PC-3 (cell line): ENCODE data around the gene PSORS1C1. TPM values are rescaled to one million over a fixed set of nuclear protein-coding genes. Genes with fewer than 3 reads are reported as not detected.

ENCODE experiments used
- ATAC-seq: fragments of 200-7000 bp; cut with Tn5 transposase; 2 replicates; pipeline ENCODE4 v1.9.1; 2020; ENCODE audit warnings: mild to moderate bottlenecking, moderate library complexity
- BruUV-seq: library from RNA; stranded (reverse); fragments of 400-500 nt; replicated peaks from 2 replicates; lab custom pipeline; 2021; lab: Mats Ljungman, UMichigan
- CTCF ChIA-PET: fragments of 300-600 bp; sonication (Branson Sonifier 250); formaldehyde crosslinking; loops from one replicate; lab custom pipeline; 2022; ENCODE audit warnings: antibody characterized with exemption; lab: Charles Lee
- POLR2A ChIA-PET: fragments of 300-600 bp; sonication (Branson Sonifier 250); formaldehyde crosslinking; loops from one replicate; lab custom pipeline; 2022; ENCODE audit warnings: antibody characterized with exemption; ENCODE audit not compliant: unreplicated experiment; lab: Charles Lee
- DNase-seq: peaks from one replicate; pipeline ENCODE4 v3.0.0-alpha.2; 2015
- H2AFZ ChIP-seq: fragments of 300-600 bp; sonication (generic); 2 replicates; pipeline ENCODE4 v1.6.0; 2016; ENCODE audit warnings: antibody characterized with exemption, low read length
- H3F3A ChIP-seq: fragments of 300-600 bp; sonication (generic); one replicate; pipeline ENCODE4 v1.6.0; 2017; ENCODE audit warnings: antibody characterized with exemption, low read length, control low read depth, mild to moderate bottlenecking; ENCODE audit not compliant: unreplicated experiment
- H3K27ac ChIP-seq: fragments of 300-600 bp; sonication (generic); 2 replicates; pipeline ENCODE4 v1.5.1; 2016; ENCODE audit warnings: mild to moderate bottlenecking, low read length
- H3K27me3 ChIP-seq: fragments of 300-600 bp; sonication (generic); 2 replicates; pipeline ENCODE4 v1.6.1; 2016; ENCODE audit warnings: low read length, mixed read lengths
- H3K36me3 ChIP-seq: fragments of 300-600 bp; sonication (generic); 2 replicates; pipeline ENCODE4 v1.6.1; 2016; ENCODE audit warnings: low read depth, mixed run types, low read length, mixed read lengths
- H3K4me1 ChIP-seq: fragments of 300-600 bp; sonication (generic); 2 replicates; pipeline ENCODE4 v1.5.1; 2016; ENCODE audit warnings: low read length; ENCODE audit not compliant: insufficient read depth
- H3K4me2 ChIP-seq: fragments of 300-600 bp; sonication (generic); 2 replicates; pipeline ENCODE4 v1.6.0; 2016; ENCODE audit warnings: low read length
- H3K4me3 ChIP-seq: fragments of 300-600 bp; sonication (generic); 2 replicates; pipeline ENCODE4 v1.5.1; 2016; ENCODE audit warnings: mild to moderate bottlenecking, low read length, mixed read lengths
- H3K79me2 ChIP-seq: fragments of 300-600 bp; sonication (generic); 2 replicates; pipeline ENCODE4 v1.6.1; 2017; ENCODE audit warnings: low read length, mixed read lengths
- H3K9ac ChIP-seq: fragments of 300-600 bp; sonication (generic); 2 replicates; pipeline ENCODE4 v1.6.0; 2016; ENCODE audit warnings: mild to moderate bottlenecking, low read length
- H3K9me2 ChIP-seq: fragments of 300-600 bp; sonication (generic); replicated peaks from 2 replicates; pipeline ENCODE4 v1.6.1; 2016; ENCODE audit warnings: mixed run types, low read length, mixed read lengths
- H3K9me3 ChIP-seq: fragments of 300-600 bp; sonication (generic); 2 replicates; pipeline ENCODE4 v1.6.1; 2016; ENCODE audit warnings: low read length, mixed read lengths
- H4K20me1 ChIP-seq: fragments of 300-600 bp; sonication (generic); 2 replicates; pipeline ENCODE4 v1.6.1; 2016; ENCODE audit warnings: low read length, mixed read lengths
- CTCF ChIP-seq: fragments of 300-600 bp; sonication (generic); conservative IDR thresholded peaks from 2 replicates; pipeline ENCODE4 v1.5.1; 2017; ENCODE audit warnings: antibody characterized with exemption, low read depth, mild to moderate bottlenecking, low read length
- EZH2 ChIP-seq: fragments of 300-600 bp; sonication (generic); IDR thresholded peaks from one replicate; pipeline ENCODE4 v1.6.1; 2017; ENCODE audit warnings: antibody characterized with exemption, mild to moderate bottlenecking, low read length; ENCODE audit not compliant: unreplicated experiment
- EZH2phosphoT487 ChIP-seq: fragments of 300-600 bp; sonication (generic); IDR thresholded peaks from 2 replicates; pipeline ENCODE4 v1.6.1; 2018; ENCODE audit warnings: mild to moderate bottlenecking, antibody characterized with exemption, low read length, borderline replicate concordance
- intact Hi-C: fragments of 100-400 bp; cut with micrococcal nuclease; formaldehyde crosslinking; loops from 2 replicates; pipeline ENCODE4 v1.9.0; 2023
- total RNA-seq: library from RNA; depleted of rRNA; stranded (reverse); fragments of >200 nt; gene quantifications from 2 replicates; pipeline ENCODE4 v1.2.3, GENCODE V29; 2014

PSORS1C1 gene
- total RNA-seq, 1 experiment from 2014 or later, result 2.0 TPM

GRCh38 chr6:31144970-31145340 lies 30.4 kb downstream of the PSORS1C1 start:
- H3K9me3 ChIP-seq, result no peaks in the 10 kb centered on the region
- no peak overlapping the region for H3K4me3 ChIP-seq
- H3K36me3 ChIP-seq, result no peaks in the 10 kb centered on the region
- no peak overlapping the region for H2AFZ ChIP-seq
- no peaks in the 10 kb centered on the region for H4K20me1 ChIP-seq
- intact Hi-C loops, result no loop called here
- no peaks in the 10 kb centered on the region for H3F3A ChIP-seq
- ATAC-seq (no peak), DNase-seq (no peak)
- BruUV-seq, result TSS peak; percentile 10
- no peak for TF ChIP-seq CTCF
- TF ChIP-seq EZH2, result no peak
- no peak overlapping the region for H3K4me2 ChIP-seq
- H3K9ac ChIP-seq, result no peak overlapping the region
- H3K9me2 ChIP-seq, result no peaks in the 10 kb centered on the region
- H3K79me2 ChIP-seq, result no peaks in the 10 kb centered on the region
- ChIA-PET POLR2A (no interaction called here), CTCF (no interaction called here)
- H3K27ac ChIP-seq, result no peak overlapping the region
- H3K4me1 ChIP-seq, result no peaks in the 10 kb centered on the region
- H3K27me3 ChIP-seq, result no peaks in the 10 kb centered on the region

- DNase-seq (no peak), ATAC-seq (no peak)
- no peaks in the 10 kb centered on the region for H3K27me3 ChIP-seq
- no peaks in the 10 kb centered on the region for H3K79me2 ChIP-seq
- no peak overlapping the region for H3K4me3 ChIP-seq
- ChIA-PET CTCF (no interaction called here), POLR2A (no interaction called here)
- no peaks in the 10 kb centered on the region for H3K36me3 ChIP-seq
- BruUV-seq, result no TSS peak
- H3K9me3 ChIP-seq, result no peaks in the 10 kb centered on the region
- intact Hi-C loops, result no loop called here
- no peaks in the 10 kb centered on the region for H3K9me2 ChIP-seq
- no peak for TF ChIP-seq EZH2phosphoT487
- no peaks in the 10 kb centered on the region for H4K20me1 ChIP-seq
- H3K4me1 ChIP-seq, result no peaks in the 10 kb centered on the region
- H3F3A ChIP-seq, result no peaks in the 10 kb centered on the region
- H3K4me2 ChIP-seq, result no peak overlapping the region
- H2AFZ ChIP-seq, result no peak overlapping the region
- no peak overlapping the region for H3K27ac ChIP-seq
- no peak overlapping the region for H3K9ac ChIP-seq
These were observed 30.8 kb downstream of the PSORS1C1 start for GRCh38 chr6:31145386-31145785.

GRCh38 chr6:31149827-31150447 lies 35.3 kb downstream of the PSORS1C1 start:
- Histone ChIP-seq H3K9ac (no peak overlapping the region), H4K20me1 (no peaks in the 10 kb centered on the region), H3K36me3 (no peaks in the 10 kb centered on the region), H2AFZ (no peak overlapping the region), H3K79me2 (no peaks in the 10 kb centered on the region), H3F3A (no peaks in the 10 kb centered on the region), H3K4me1 (no peaks in the 10 kb centered on the region), H3K27me3 (no peaks in the 10 kb centered on the region), H3K4me2 (no peak overlapping the region), H3K9me2 (no peaks in the 10 kb centered on the region), H3K27ac (no peak overlapping the region), H3K4me3 (no peak overlapping the region), H3K9me3 (no peaks in the 10 kb centered on the region)
- POLR2A ChIA-PET, result no interaction called here
- no peak for TF ChIP-seq EZH2phosphoT487
- no peak for TF ChIP-seq EZH2
- intact Hi-C loops, result no loop called here
- BruUV-seq, result no TSS peak
- no peak for ATAC-seq
- CTCF ChIA-PET, result no interaction called here
- DNase-seq, result no peak

- Histone ChIP-seq H3K9ac (no peak overlapping the region), H3K27me3 (no peaks in the 10 kb centered on the region), H3K9me2 (no peaks in the 10 kb centered on the region), H3F3A (no peaks in the 10 kb centered on the region), H3K9me3 (no peaks in the 10 kb centered on the region), H3K4me1 (peaks cover 7% of the 10 kb centered on the region), H3K36me3 (0 out of 2 replicates have a peak, but pooled peaks cover 5% of the 10 kb centered on the region), H3K27ac (no peak overlapping the region), H2AFZ (no peak overlapping the region), H4K20me1 (no peaks in the 10 kb centered on the region), H3K4me2 (no peak overlapping the region), H3K4me3 (no peak overlapping the region), H3K79me2 (peaks cover 11% of the 10 kb centered on the region)
- ATAC-seq (no peak), DNase-seq (no peak)
- intact Hi-C loops, result no loop called here
- ChIA-PET POLR2A (no interaction called here), CTCF (no interaction called here)
- no TSS peak for BruUV-seq
- no peak for TF ChIP-seq EZH2phosphoT487
These were observed 38.2 kb downstream of the PSORS1C1 start for GRCh38 chr6:31152781-31153180.
